IMR-90 (cell line): ENCODE data around the gene GMFB. TPM values are rescaled to one million over a fixed set of nuclear protein-coding genes. Genes with fewer than 3 reads are reported as not detected.

ENCODE experiments used
- ATAC-seq: fragments of 200-7000 bp; cut with Tn5 transposase; 2 replicates; pipeline ENCODE4 v1.9.1; 2020; ENCODE audit warnings: low read depth, mild to moderate bottlenecking, moderate library complexity
- BruUV-seq: library from RNA; stranded (reverse); fragments of 400-500 nt; replicated peaks from 2 replicates; lab custom pipeline; 2021; lab: Mats Ljungman, UMichigan
- CTCF ChIA-PET: fragments of 300-600 bp; formaldehyde crosslinking; extraction: SDS; loops from one replicate; lab custom pipeline; 2021; ENCODE audit warnings: antibody characterized with exemption; lab: Yijun Ruan, JAX
- POLR2A ChIA-PET: fragments of 300-600 bp; sonication (Branson Sonifier 250); formaldehyde crosslinking; loops from one replicate; lab custom pipeline; 2022; ENCODE audit warnings: antibody characterized with exemption; ENCODE audit not compliant: unreplicated experiment; lab: Charles Lee
- DNase-seq: peaks from one replicate; pipeline ENCODE4 v3.0.0; 2013
- H2AFZ ChIP-seq: replicated peaks from 2 replicates; pipeline ENCODE3; 2013; ENCODE audit warnings: low read length, mild to moderate bottlenecking; ENCODE audit not compliant: poor library complexity
- H2AK5ac ChIP-seq: 2 replicates; pipeline ENCODE4 v1.6.1; 2013; ENCODE audit warnings: low read depth, low read length, inconsistent platforms
- H2AK9ac ChIP-seq: replicated peaks from 2 replicates; pipeline ENCODE3; 2013; ENCODE audit warnings: mild to moderate bottlenecking, low read depth, low read length, moderate library complexity; ENCODE audit not compliant: poor library complexity
- H2BK120ac ChIP-seq: 2 replicates; pipeline ENCODE4 v1.6.1; 2013; ENCODE audit warnings: low read depth, low read length, inconsistent platforms
- H2BK15ac ChIP-seq: 3 replicates; pipeline ENCODE4 v1.6.1; 2013; ENCODE audit warnings: low read depth, low read length, inconsistent platforms
- H2BK20ac ChIP-seq: 2 replicates; pipeline ENCODE4 v1.6.1; 2013; ENCODE audit warnings: low read depth, mild to moderate bottlenecking, inconsistent platforms, low read length, moderate library complexity
- H2BK5ac ChIP-seq: 2 replicates; pipeline ENCODE4 v1.6.1; 2013; ENCODE audit warnings: mild to moderate bottlenecking, low read depth, low read length, inconsistent platforms; ENCODE audit not compliant: poor library complexity, severe bottlenecking
- H3K14ac ChIP-seq: replicated peaks from 2 replicates; pipeline ENCODE4 v1.6.1; 2013; ENCODE audit warnings: low read depth, low read length, inconsistent platforms
- H3K18ac ChIP-seq: 2 replicates; pipeline ENCODE4 v1.6.1; 2013; ENCODE audit warnings: low read depth, low read length, control low read depth
- H3K23ac ChIP-seq: 2 replicates; pipeline ENCODE4 v1.6.1; 2013; ENCODE audit warnings: low read depth, low read length, inconsistent platforms
- H3K27ac ChIP-seq: 2 replicates; pipeline ENCODE4 v1.5.1; 2013; ENCODE audit warnings: mild to moderate bottlenecking, control low read depth, low read length; ENCODE audit not compliant: insufficient read depth
- H3K27me3 ChIP-seq: 2 replicates; pipeline ENCODE4 v1.6.1; 2013; ENCODE audit warnings: low read length; ENCODE audit not compliant: control insufficient read depth, insufficient read depth
- H3K36me3 ChIP-seq: 2 replicates; pipeline ENCODE4 v1.6.1; 2013; ENCODE audit warnings: low read length, mixed read lengths; ENCODE audit not compliant: control insufficient read depth, insufficient read depth
- H3K4ac ChIP-seq: 2 replicates; pipeline ENCODE4 v1.6.1; 2013; ENCODE audit warnings: low read depth, low read length, inconsistent platforms
- H3K4me1 ChIP-seq: 2 replicates; pipeline ENCODE4 v1.6.1; 2013; ENCODE audit warnings: low read length, mixed read lengths; ENCODE audit not compliant: control insufficient read depth, insufficient read depth
- H3K4me2 ChIP-seq: 2 replicates; pipeline ENCODE4 v1.6.1; 2013; ENCODE audit warnings: low read depth, mild to moderate bottlenecking, control low read depth, low read length, moderate library complexity
- H3K4me3 ChIP-seq: 2 replicates; pipeline ENCODE4 v1.5.1; 2013; ENCODE audit warnings: low read depth, mild to moderate bottlenecking, control low read depth, low read length, moderate library complexity; ENCODE audit not compliant: insufficient read depth
- H3K56ac ChIP-seq: 2 replicates; pipeline ENCODE4 v1.6.1; 2013; ENCODE audit warnings: low read length, inconsistent platforms; ENCODE audit not compliant: insufficient read depth; ENCODE audit errors: extremely low read depth
- H3K79me1 ChIP-seq, 2 experiments: 2 replicates each; pipeline ENCODE4 v1.6.1; 2013; ENCODE audit warnings: low read length in 2 of 2, inconsistent platforms in 1 of 2, low read depth in 1 of 2
- H3K9ac ChIP-seq: 2 replicates; pipeline ENCODE4 v1.6.1; 2013; ENCODE audit warnings: low read depth, low read length, control low read depth
- H3K9me1 ChIP-seq: 2 replicates; pipeline ENCODE4 v1.6.1; 2013; ENCODE audit warnings: low read length, inconsistent platforms; ENCODE audit not compliant: insufficient read depth
- H3K9me3 ChIP-seq: 2 replicates; pipeline ENCODE4 v1.6.1; 2013; ENCODE audit warnings: low read length; ENCODE audit not compliant: control insufficient read depth, insufficient read depth
- H4K20me1 ChIP-seq: 2 replicates; pipeline ENCODE4 v1.6.1; 2013; ENCODE audit warnings: low read length, inconsistent platforms; ENCODE audit not compliant: insufficient read depth
- H4K5ac ChIP-seq: 2 replicates; pipeline ENCODE4 v1.6.1; 2013; ENCODE audit warnings: mild to moderate bottlenecking, low read depth, low read length, control low read depth
- H4K8ac ChIP-seq, 2 experiments: 2 replicates each; pipeline ENCODE4 v1.6.1; 2013; ENCODE audit warnings: low read depth in 2 of 2, low read length in 2 of 2, control low read depth in 1 of 2, inconsistent platforms in 1 of 2
- H4K91ac ChIP-seq: 2 replicates; pipeline ENCODE4 v1.6.1; 2013; ENCODE audit warnings: low read depth, low read length, inconsistent platforms; ENCODE audit not compliant: insufficient read depth
- CEBPB ChIP-seq: IDR thresholded peaks from 2 replicates; pipeline ENCODE4 v1.6.1; 2012; ENCODE audit warnings: low read depth, low read length, improper control_type of control experiment
- FOS ChIP-seq: fragments of 150-350 bp; IDR thresholded peaks from 2 replicates; pipeline ENCODE4 v1.6.1; 2016; ENCODE audit warnings: low read depth, low read length
- WGBS, 2 experiments: methylation state at CpG; one replicate each; pipeline versions ENCODE4 v1.1.5 to v1.1.7; 2013; ENCODE audit warnings: missing lambda C conversion rate in 2 of 2; ENCODE audit not compliant: insufficient read length in 1 of 2; ENCODE audit errors: extremely low coverage in 2 of 2; 5-methylcytosine and 5-hydroxymethylcytosine counted together
- dilution Hi-C: fragments of 300-500 bp; cut with HindIII; formaldehyde crosslinking; loops from one replicate; pipeline ENCODE4 v1.14.3; 2018; ENCODE audit warnings: low sequenced_read_pairs; ENCODE audit not compliant: unreplicated experiment
- in situ Hi-C: fragments of 300-500 bp; cut with MboI; formaldehyde crosslinking; loops from 3 replicates; pipeline ENCODE4 v1.14.3; 2019; ENCODE audit warnings: low sequenced_read_pairs, inconsistent platforms, mixed read lengths
- intact Hi-C: fragments of 100-400 bp; cut with micrococcal nuclease; formaldehyde crosslinking; loops from 2 replicates; pipeline ENCODE4 v1.10.0; 2022
- polyA plus RNA-seq, 3 experiments: library from polyadenylated mRNA; depleted of rRNA; stranded (reverse); fragments of >200 nt; gene quantifications; 2 replicates each; pipeline ENCODE4 v1.2.3, GENCODE V29; 2012; ENCODE audit warnings: low replicate concordance in 1 of 3
- total RNA-seq: library from RNA; depleted of rRNA; stranded (reverse); fragments of >200 nt; gene quantifications from 2 replicates; pipeline ENCODE4 v1.2.3, GENCODE V29; 2012

GMFB gene
- total and polyA plus RNA-seq, 2 of the 4 experiments (the other 2 are of a cell fraction) = 22.4 to 59.1 TPM

DNA sequence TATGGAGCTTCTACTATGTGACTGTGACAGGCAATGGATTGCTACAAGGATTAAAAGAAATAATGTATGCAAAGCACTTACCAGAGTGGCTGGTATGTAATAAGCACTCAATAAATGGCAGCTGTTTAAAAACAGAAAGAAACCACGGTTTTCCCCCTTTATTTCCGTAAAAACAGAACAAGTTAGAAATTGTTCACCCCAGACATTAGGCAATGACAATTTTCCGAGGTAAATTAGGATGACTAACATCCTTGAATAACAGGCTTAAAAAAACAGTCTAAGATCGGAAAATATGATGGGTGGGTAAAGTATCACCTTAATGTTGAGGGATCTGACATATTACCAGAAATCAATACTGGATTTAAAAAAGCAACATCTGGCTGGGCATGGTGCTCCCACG, 26.7 kb downstream of the GMFB start:
- Histone ChIP-seq H3K14ac (no peak overlapping the region), H2BK20ac (no peak overlapping the region), H3K18ac (no peak overlapping the region), H3K4me1 (no peaks in the 10 kb centered on the region), H4K91ac (no peak overlapping the region), H3K4me2 (no peak overlapping the region), H4K8ac (no peak overlapping the region), H3K36me3 (no peaks in the 10 kb centered on the region), H2AFZ (no peak overlapping the region), H3K27ac (no peak overlapping the region), H3K9me1 (no peaks in the 10 kb centered on the region), H3K4ac (no peak overlapping the region), H3K79me1 (no peaks in the 10 kb centered on the region), H2AK9ac (no peak overlapping the region), H3K9me3 (peaks cover 10% of the 10 kb centered on the region; the same call in 1 of the 2 replicates), H3K27me3 (no peaks in the 10 kb centered on the region; the same call in 1 of the 2 replicates), H2BK15ac (no peak overlapping the region), H3K23ac (no peak overlapping the region), H4K5ac (no peak overlapping the region), H3K56ac (no peak overlapping the region), H2BK5ac (no peak overlapping the region), H3K9ac (no peak overlapping the region), H2AK5ac (no peak overlapping the region), H3K4me3 (no peak overlapping the region), H2BK120ac (no peak overlapping the region), H4K20me1 (no peaks in the 10 kb centered on the region)
- ChIA-PET CTCF (no interaction called here), POLR2A (no interaction called here)
- dilution Hi-C loops = no loop called here
- BruUV-seq = no TSS peak
- DNase-seq (no peak), ATAC-seq (no peak)
- no peak for TF ChIP-seq FOS
- TF ChIP-seq CEBPB = peak; percentile 16; the same call in 1 of the 2 replicates
- no CpG with 5 or more reads among the region's 5 CpGs for WGBS, 2 experiments
- in situ Hi-C loops = no loop called here
- intact Hi-C loops = no loop called here
